CD4-positive, CD25-positive, alpha-beta regulatory T cell (primary cell): ENCODE data around the gene SAMD8. TPM values are rescaled to one million over a fixed set of nuclear protein-coding genes. Genes with fewer than 3 reads are reported as not detected.
"Not testable (repeated sequence)": the region's sequence is repeated elsewhere in the genome, so short reads cannot be mapped to it uniquely, and the experiment has no call there.

Source experiments
- ATAC-seq, 2 donors: fragments of 150-1000 bp; cut with Tn5 transposase; one replicate each; pipeline ENCODE4 v1.10.0; 2021; ENCODE audit warnings: low read depth in 2 of 2, moderate number of reproducible peaks in 2 of 2, moderate library complexity in 1 of 2
- DNase-seq, 3 donors: peaks; one replicate each; pipeline versions ENCODE4 v3.0.0 to v3.0.0-alpha.2; 2012 to 2022; ENCODE audit warnings: mixed read lengths in 1 of 3
- H3K27ac ChIP-seq: one replicate; pipeline ENCODE4 v1.7.0; 2013; ENCODE audit warnings: mild to moderate bottlenecking, low read length; ENCODE audit not compliant: insufficient read depth, poor library complexity, severe bottlenecking
- H3K27me3 ChIP-seq: one replicate; pipeline ENCODE4 v1.7.0; 2013; ENCODE audit warnings: low read length; ENCODE audit not compliant: control insufficient read depth, insufficient read depth
- H3K36me3 ChIP-seq: one replicate; pipeline ENCODE4 v1.7.0; 2013; ENCODE audit warnings: mild to moderate bottlenecking, low read length, moderate library complexity; ENCODE audit not compliant: control insufficient read depth, insufficient read depth
- H3K4me1 ChIP-seq: 2 replicates; pipeline ENCODE4 v1.7.0; 2013; ENCODE audit warnings: mild to moderate bottlenecking, low read length; ENCODE audit not compliant: insufficient read depth, control insufficient read depth, poor library complexity, severe bottlenecking
- H3K4me3 ChIP-seq: one replicate; pipeline ENCODE4 v1.7.0; 2013; ENCODE audit warnings: low read depth, mild to moderate bottlenecking, low read length, moderate library complexity
- H3K9me3 ChIP-seq, 2 experiments: 1 replicate in 1 of 2; 2 replicates in 1 of 2; pipeline ENCODE4 v1.7.0; 2013; ENCODE audit warnings: low read length in 2 of 2, mild to moderate bottlenecking in 1 of 2, moderate library complexity in 1 of 2; ENCODE audit not compliant: control insufficient read depth in 2 of 2
- H3K27ac Mint-ChIP-seq, 3 donors: one replicate each; pipeline ENCODE4 v1.8.0; 2020 to 2022; ENCODE audit warnings: mild to moderate bottlenecking in 3 of 3, mixed read lengths in 3 of 3, moderate library complexity in 2 of 3
- H3K27me3 Mint-ChIP-seq: one replicate; pipeline ENCODE4 v1.8.0; 2022; ENCODE audit warnings: mild to moderate bottlenecking, mixed read lengths
- H3K36me3 Mint-ChIP-seq: one replicate; pipeline ENCODE4 v1.8.0; 2020; ENCODE audit warnings: mixed read lengths
- H3K4me1 Mint-ChIP-seq, 4 donors: one replicate each; pipeline ENCODE4 v1.8.0; 2020 to 2022; ENCODE audit warnings: mixed read lengths in 4 of 4, mild to moderate bottlenecking in 1 of 4
- H3K4me3 Mint-ChIP-seq, 4 donors: one replicate each; pipeline ENCODE4 v1.8.0; 2020 to 2022; ENCODE audit warnings: mild to moderate bottlenecking in 4 of 4, mixed read lengths in 4 of 4, moderate library complexity in 3 of 4
- H3K9me3 Mint-ChIP-seq, 7 donors: one replicate each; pipeline ENCODE4 v1.8.0; 2020 to 2022; ENCODE audit warnings: mixed read lengths in 7 of 7, mild to moderate bottlenecking in 3 of 7, moderate library complexity in 2 of 7
- polyA plus RNA-seq, 4 donors: library from polyadenylated mRNA; unstranded; fragments of 300-500 nt; fragmentation: Illumina TruSeq; gene quantifications; one replicate each; pipeline ENCODE4 v1.2.3, GENCODE V29; 2021
- total RNA-seq: library from RNA; stranded (reverse); gene quantifications from one replicate; pipeline ENCODE4 v1.2.3, GENCODE V29; 2022

Gene SAMD8
- total and polyA plus RNA-seq, 5 donors from 2014 or later: 6.5 to 36.9 (median 8.0) TPM

DNA sequence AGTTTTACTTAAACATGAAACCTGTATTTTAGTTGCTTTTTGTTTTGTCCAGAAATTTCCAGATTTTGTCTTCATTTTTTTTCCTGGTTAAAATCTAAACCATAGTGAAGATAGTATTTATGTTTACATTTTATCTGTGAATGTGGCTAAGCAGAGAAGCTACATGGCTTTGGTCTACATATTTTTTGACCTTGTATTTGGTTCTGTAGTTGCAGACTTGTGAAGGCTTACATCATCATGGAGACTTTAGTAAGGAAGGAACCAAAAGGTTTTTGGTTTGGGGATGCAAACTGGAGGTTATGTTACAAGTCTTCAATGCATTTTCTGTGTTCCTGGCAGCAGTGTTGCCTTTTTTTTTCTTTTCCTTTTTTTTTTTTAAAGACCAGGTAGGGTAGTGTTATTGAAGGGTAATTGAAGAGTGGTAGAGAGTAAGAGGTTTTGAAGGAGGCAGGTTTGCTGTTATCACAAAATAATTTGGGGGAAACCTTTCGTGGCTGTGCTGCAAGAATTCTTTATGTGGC is 68.3 kb downstream of the SAMD8 start:
- no peaks in the 10 kb centered on the region for H3K27me3 ChIP-seq
- H3K36me3 Mint-ChIP-seq: peaks cover 27% of the 10 kb centered on the region
- peak overlapping the region in 2 of 3 donors; percentile 5 to 36 for H3K27ac Mint-ChIP-seq

DNA sequence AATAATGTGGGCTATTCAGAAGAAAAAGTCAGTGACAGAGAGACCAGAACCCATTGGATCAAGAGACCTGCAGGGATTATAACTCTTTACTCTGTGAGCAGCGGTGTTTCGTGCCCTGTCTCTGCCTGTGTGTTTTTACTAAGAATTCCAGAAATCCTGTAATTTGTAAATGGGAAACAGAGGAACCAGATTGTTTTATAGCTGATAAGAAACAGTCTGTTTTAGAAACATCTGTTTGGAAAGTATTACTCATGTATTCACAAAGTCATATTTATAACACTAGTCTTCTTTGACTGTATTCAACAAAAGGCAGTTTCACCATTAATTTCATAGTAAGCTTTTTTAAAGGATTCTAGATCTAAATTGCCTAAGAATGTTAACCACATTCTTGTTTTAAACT is 69.1 kb downstream of the SAMD8 start:
- Mint-ChIP-seq H3K36me3 (peaks cover 22% of the 10 kb centered on the region), H3K4me3 (no peak overlapping the region), H3K27ac (peak overlapping the region in 1 of 3 donors; percentile 9), H3K9me3 (no peaks in the 10 kb centered on the region), H3K27me3 (no peaks in the 10 kb centered on the region), H3K4me1 (peaks cover 3 to 16% (median 8%) of the 10 kb centered on the region in 4 donors)
- DNase-seq: no peak
- H3K27ac ChIP-seq: no peak overlapping the region
- H3K4me1 ChIP-seq: no peaks in the 10 kb centered on the region
- H3K36me3 ChIP-seq: peaks cover 16% of the 10 kb centered on the region
- no peak overlapping the region for H3K4me3 ChIP-seq
- H3K27me3 ChIP-seq: no peaks in the 10 kb centered on the region
- H3K9me3 ChIP-seq: no peaks in the 10 kb centered on the region
- ATAC-seq: no peak

More for the DNA sequence above, 68.3 kb downstream of the SAMD8 start:
- no peaks in the 10 kb centered on the region for H3K9me3 ChIP-seq
- peaks cover 16% of the 10 kb centered on the region for H3K36me3 ChIP-seq
- ATAC-seq (no peak), DNase-seq (no peak)
- no peak overlapping the region for H3K27ac ChIP-seq
- no peak overlapping the region for H3K4me3 ChIP-seq
- Mint-ChIP-seq H3K4me1 (peaks cover 7 to 16% (median 12%) of the 10 kb centered on the region in 4 donors), H3K27me3 (no peaks in the 10 kb centered on the region), H3K9me3 (no peaks in the 10 kb centered on the region), H3K4me3 (no peak overlapping the region)
- no peaks in the 10 kb centered on the region for H3K4me1 ChIP-seq

DNA sequence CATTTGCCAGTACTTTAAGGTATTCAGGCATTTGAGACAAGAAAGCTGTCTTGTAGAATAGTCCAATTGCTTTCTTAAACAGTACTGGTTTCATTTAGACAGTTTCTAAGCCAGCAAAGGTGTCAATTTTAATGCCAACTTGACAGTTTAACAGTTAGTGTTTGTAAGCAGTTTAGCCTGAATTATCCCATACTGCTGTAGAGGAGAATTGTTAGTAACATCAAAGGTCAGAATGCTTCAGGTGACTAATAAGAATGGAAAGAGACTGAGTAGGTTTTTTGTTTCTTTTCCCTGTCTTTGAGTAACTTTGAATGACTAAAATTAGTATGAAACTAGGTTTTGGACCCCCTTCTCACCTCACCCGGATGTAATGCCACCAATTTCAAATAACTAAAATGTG is 69.6 kb downstream of the SAMD8 start:
- no peak for ATAC-seq
- H3K9me3 Mint-ChIP-seq: no peaks in the 10 kb centered on the region
- H3K36me3 ChIP-seq: peaks cover 12% of the 10 kb centered on the region

DNA sequence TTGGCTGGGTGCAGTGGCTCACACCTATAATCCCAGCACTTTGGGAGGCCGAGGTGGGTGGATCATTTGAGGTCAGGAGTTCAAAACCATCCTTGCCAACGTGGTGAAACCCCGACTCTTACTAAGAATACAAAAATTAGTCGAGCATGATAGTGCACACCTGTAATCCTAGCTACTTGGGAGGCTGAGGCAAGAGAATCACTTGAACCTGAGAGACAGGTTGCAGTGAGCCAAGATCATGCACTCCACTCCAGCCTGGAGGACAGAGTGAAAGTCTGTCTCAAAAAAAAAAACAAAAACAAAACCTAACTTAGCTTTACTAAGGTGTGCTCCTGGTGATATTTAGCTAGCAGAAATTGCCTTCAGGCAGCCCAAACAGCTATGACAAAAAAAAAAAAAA is 74.9 kb downstream of the SAMD8 start:
- no peak overlapping the region for H3K4me3 ChIP-seq
- H3K27me3 Mint-ChIP-seq: no peaks in the 10 kb centered on the region
- H3K4me1 Mint-ChIP-seq: peaks cover 6 to 11% (median 10%) of the 10 kb centered on the region in 4 donors
- H3K36me3 Mint-ChIP-seq: peaks cover 4% of the 10 kb centered on the region
- DNase-seq (no peak), ATAC-seq (no peak)
- H3K4me3 Mint-ChIP-seq: no peak overlapping the region
- H3K27ac ChIP-seq: no peak overlapping the region
- peak overlapping the region in 1 of 3 donors; percentile 91 for H3K27ac Mint-ChIP-seq
- no peaks in the 10 kb centered on the region for H3K36me3 ChIP-seq
- no peaks in the 10 kb centered on the region for H3K9me3 ChIP-seq
- no peaks in the 10 kb centered on the region for H3K27me3 ChIP-seq
- H3K9me3 Mint-ChIP-seq: no peaks in the 10 kb centered on the region
- peaks cover 5% of the 10 kb centered on the region for H3K4me1 ChIP-seq

More for the DNA sequence above, 69.6 kb downstream of the SAMD8 start:
- H3K27me3 Mint-ChIP-seq: no peaks in the 10 kb centered on the region
- Histone ChIP-seq H3K9me3 (no peaks in the 10 kb centered on the region), H3K4me1 (no peaks in the 10 kb centered on the region), H3K27me3 (no peaks in the 10 kb centered on the region), H3K27ac (no peak overlapping the region), H3K4me3 (no peak overlapping the region)
- no peak overlapping the region for H3K4me3 Mint-ChIP-seq
- DNase-seq: no peak
- peaks cover 20% of the 10 kb centered on the region for H3K36me3 Mint-ChIP-seq
- H3K27ac Mint-ChIP-seq: peak overlapping the region in 1 of 3 donors; percentile 31
- peaks cover 3 to 14% (median 8%) of the 10 kb centered on the region in 4 donors for H3K4me1 Mint-ChIP-seq

DNA sequence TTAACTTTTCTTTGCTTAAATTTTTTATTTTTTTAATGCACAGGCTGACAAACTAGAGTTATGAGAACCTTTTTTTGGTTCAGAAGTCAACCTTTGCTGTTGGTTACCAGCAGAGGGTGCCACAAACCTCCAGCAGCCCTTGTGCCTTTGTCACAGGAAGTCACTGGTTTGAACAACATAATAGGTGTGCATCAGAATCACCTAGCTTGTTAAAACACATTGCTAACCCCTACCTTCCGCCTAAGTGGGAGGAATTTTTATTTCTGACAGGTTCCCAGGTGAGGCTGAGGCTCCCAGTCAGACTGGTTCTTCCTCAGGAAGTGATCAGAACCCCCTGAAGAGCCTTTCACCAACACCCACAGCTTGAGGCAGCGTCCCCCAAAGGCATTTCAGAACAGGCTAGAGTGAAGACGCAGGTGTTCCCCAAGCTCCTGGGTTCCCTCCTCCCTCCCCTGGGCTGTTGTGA is 76.5 kb downstream of the SAMD8 start:
- H3K9me3 ChIP-seq: no peaks in the 10 kb centered on the region
- no peaks in the 10 kb centered on the region for H3K27me3 Mint-ChIP-seq
- H3K27ac Mint-ChIP-seq: peak overlapping the region; percentile 9 to 93 (median 92)
- ATAC-seq (peak; percentile 93 to 98), DNase-seq (peak; percentile 54 to 90 (median 81))
- H3K4me1 ChIP-seq: peaks cover 5% of the 10 kb centered on the region
- no peaks in the 10 kb centered on the region for H3K36me3 ChIP-seq
- no peak overlapping the region for H3K4me3 ChIP-seq
- H3K36me3 Mint-ChIP-seq: peaks cover 4% of the 10 kb centered on the region
- H3K4me3 Mint-ChIP-seq: no peak overlapping the region
- no peak overlapping the region for H3K27ac ChIP-seq
- no peaks in the 10 kb centered on the region for H3K9me3 Mint-ChIP-seq
- H3K4me1 Mint-ChIP-seq: peaks cover 6 to 13% (median 8%) of the 10 kb centered on the region in 4 donors
- H3K27me3 ChIP-seq: no peaks in the 10 kb centered on the region

DNA sequence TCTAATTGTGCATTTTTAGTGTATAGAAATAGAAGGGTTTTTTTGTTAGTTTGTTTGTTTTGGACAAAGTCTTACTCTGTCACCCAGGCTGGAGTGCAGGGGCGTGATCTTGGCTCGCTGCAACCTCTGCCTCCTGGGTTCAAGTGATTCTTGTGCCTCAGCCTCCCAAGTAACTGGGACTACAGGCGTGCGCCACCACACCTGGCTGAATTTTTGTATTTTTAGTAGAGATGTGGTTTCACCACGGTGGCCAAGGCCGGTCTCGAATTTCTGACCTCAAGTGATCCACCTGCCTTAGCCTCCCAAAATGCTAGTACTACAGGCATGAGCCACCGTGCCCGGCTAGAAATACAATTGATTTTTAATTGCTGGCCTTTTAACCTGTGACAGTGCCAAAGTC is 77.1 kb downstream of the SAMD8 start:
- ATAC-seq, H3K27ac ChIP-seq, DNase-seq, H3K4me3 ChIP-seq, H3K27me3 Mint-ChIP-seq, H3K9me3 ChIP-seq, H3K9me3 Mint-ChIP-seq, H3K4me3 Mint-ChIP-seq, H3K4me1 ChIP-seq, H3K27me3 ChIP-seq, H3K36me3 ChIP-seq, H3K36me3 Mint-ChIP-seq: not testable (repeated sequence)
- peak overlapping the region; percentile 9 to 93 (median 92) for H3K27ac Mint-ChIP-seq
- H3K4me1 Mint-ChIP-seq: peaks cover 5 to 13% (median 8%) of the 10 kb centered on the region in 4 donors

DNA sequence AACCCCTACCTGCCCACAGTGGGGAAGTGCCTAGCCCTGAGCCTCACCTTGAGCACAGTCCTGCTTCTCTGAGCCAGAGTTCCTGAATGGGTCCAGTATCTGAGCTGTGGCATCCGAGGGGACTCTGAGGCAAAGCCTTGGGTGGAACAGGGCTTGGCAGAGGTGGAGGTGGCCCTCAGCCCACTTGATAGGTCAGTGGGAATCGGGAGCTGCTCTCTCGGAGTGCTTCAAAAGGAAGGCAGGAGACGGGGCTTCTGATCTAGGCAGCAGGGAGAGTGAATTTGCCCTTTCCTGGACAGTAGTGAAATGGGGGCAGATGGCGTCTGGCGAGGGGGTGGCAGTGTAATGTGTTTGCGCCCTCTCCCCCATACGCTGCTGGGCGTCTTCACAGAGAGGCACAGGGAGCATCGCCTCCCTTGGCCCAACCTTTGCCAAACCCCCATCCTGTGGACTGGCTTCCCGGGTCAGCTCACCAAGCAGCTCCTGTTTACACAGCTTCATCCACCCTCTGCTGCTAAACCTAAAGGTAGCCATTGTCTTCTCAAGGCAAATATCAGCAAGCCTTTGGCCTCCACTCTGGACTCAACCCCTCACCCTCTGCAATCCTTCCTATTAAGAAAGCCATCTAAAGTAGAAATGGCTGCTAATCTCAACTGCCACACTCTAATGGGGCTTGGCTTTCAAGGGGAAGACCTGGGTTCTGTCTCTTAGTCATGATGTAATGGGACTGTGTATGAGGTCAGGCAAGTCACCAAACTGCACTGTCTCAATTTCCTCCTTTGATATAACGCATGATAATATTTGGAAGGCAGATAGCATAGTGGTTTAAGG is 78.0 kb downstream of the SAMD8 start:
- no peaks in the 10 kb centered on the region for H3K9me3 ChIP-seq
- no peaks in the 10 kb centered on the region for H3K27me3 ChIP-seq
- Mint-ChIP-seq H3K4me3 (no peak overlapping the region), H3K4me1 (peaks cover 4 to 13% (median 8%) of the 10 kb centered on the region in 4 donors), H3K27me3 (no peaks in the 10 kb centered on the region), H3K27ac (peak overlapping the region; percentile 78 to 92 (median 92)), H3K9me3 (no peaks in the 10 kb centered on the region), H3K36me3 (no peaks in the 10 kb centered on the region)
- no peak overlapping the region for H3K27ac ChIP-seq
- H3K36me3 ChIP-seq: no peaks in the 10 kb centered on the region
- no peak for ATAC-seq
- H3K4me1 ChIP-seq: peaks cover 5% of the 10 kb centered on the region
- H3K4me3 ChIP-seq: no peak overlapping the region
- DNase-seq: no peak
